DOHH2 (cell line): Measurements from ENCODE around the gene SMPD4.

Experiments
- EZH2phosphoT487 ChIP-seq: fragments of 200-600 bp; sonication (generic); IDR thresholded peaks from 2 replicates; pipeline ENCODE4 v1.6.1; 2017; ENCODE audit warnings: borderline replicate concordance, mild to moderate bottlenecking, antibody characterized with exemption, low read length, moderate library complexity, mixed read lengths
- TF ChIP-seq, protein P1 (sequence below): fragments of 200-600 bp; sonication (generic); IDR thresholded peaks from one replicate; pipeline ENCODE4 v1.5.1; 2014; ENCODE audit warnings: antibody characterized with exemption, mild to moderate bottlenecking, low read depth, low read length; ENCODE audit not compliant: poor library complexity, severe bottlenecking

DNA sequence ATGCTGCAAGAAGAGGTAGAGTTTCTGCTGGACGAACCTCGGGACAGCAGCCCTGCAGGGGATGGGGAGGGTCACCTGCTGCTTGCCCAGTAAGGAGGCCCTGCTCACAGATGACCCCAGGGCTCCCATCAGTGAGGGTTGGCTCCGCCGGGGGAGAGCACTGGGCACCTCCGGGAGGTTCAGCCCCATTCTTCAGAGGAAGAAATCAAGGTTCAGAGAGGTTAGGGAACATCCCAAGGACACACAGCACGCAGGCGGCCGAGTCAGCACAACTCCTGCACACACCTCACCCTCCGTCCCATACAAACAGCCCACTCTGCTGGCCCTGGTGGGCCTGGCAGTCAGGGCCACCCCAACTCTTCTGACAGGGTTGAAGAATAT lies 24.8 kb downstream of the SMPD4 start:
- TF ChIP-seq, protein P1, sequence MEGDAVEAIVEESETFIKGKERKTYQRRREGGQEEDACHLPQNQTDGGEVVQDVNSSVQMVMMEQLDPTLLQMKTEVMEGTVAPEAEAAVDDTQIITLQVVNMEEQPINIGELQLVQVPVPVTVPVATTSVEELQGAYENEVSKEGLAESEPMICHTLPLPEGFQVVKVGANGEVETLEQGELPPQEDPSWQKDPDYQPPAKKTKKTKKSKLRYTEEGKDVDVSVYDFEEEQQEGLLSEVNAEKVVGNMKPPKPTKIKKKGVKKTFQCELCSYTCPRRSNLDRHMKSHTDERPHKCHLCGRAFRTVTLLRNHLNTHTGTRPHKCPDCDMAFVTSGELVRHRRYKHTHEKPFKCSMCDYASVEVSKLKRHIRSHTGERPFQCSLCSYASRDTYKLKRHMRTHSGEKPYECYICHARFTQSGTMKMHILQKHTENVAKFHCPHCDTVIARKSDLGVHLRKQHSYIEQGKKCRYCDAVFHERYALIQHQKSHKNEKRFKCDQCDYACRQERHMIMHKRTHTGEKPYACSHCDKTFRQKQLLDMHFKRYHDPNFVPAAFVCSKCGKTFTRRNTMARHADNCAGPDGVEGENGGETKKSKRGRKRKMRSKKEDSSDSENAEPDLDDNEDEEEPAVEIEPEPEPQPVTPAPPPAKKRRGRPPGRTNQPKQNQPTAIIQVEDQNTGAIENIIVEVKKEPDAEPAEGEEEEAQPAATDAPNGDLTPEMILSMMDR, result no peak
- no peak for TF ChIP-seq EZH2phosphoT487
